Measurements from ENCODE around the gene GBX1.

GBX1 gene

DNA sequence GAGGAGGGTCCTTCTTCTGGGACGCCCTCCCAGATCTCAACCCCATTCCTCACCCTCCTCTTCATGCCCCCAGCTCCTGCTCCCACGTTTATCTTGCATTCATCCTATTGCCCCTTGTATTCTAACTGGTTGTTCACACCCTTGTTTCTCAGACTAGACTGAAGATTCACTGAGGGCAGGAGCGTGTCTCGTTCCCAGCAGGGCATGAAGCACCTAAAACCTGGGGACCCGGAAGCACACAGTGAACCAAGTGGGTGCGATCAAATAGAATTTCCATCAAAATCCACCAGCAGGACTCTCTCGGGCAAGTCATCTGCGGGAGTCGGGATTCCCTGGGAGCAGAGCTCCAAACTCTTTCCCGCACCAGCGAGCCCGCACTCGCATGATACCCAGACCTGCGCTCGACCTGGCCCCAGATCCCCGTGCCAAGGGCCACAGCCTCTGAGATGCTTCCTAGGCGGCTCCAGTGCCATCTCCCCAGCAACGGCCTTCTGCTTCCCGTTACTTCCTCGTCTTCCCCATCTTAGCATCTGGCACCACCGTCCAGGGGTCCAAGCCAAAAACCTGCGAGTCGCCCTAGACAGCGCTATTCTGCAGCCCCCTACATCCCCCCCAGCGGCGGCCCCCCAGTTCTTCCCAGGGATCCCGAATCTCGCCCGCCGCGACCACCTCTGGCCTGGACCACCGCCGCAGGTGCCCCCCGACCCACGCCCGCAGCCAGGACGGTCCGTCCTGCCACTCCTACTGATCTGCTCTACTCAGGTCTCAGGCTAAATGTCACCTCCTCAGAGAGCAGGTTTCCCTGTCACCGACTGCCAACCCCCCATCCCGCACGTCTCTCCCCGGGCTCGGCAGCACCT is 6.1 kb upstream of the GBX1 start:
- DNase-seq (ENCODE audit: low read depth), result no peak
- H3K4me3 ChIP-seq (ENCODE audit: low read depth, low read length), result no peak overlapping the region
- TF ChIP-seq, protein P1, sequence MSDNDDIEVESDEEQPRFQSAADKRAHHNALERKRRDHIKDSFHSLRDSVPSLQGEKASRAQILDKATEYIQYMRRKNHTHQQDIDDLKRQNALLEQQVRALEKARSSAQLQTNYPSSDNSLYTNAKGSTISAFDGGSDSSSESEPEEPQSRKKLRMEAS (IDR thresholded peaks at IDR 0.05; ENCODE audit: low read depth, low read length), result no peak
- TF ChIP-seq MYC (IDR thresholded peaks at IDR 0.05; ENCODE audit: low read depth, low read length), result no peak

DNA sequence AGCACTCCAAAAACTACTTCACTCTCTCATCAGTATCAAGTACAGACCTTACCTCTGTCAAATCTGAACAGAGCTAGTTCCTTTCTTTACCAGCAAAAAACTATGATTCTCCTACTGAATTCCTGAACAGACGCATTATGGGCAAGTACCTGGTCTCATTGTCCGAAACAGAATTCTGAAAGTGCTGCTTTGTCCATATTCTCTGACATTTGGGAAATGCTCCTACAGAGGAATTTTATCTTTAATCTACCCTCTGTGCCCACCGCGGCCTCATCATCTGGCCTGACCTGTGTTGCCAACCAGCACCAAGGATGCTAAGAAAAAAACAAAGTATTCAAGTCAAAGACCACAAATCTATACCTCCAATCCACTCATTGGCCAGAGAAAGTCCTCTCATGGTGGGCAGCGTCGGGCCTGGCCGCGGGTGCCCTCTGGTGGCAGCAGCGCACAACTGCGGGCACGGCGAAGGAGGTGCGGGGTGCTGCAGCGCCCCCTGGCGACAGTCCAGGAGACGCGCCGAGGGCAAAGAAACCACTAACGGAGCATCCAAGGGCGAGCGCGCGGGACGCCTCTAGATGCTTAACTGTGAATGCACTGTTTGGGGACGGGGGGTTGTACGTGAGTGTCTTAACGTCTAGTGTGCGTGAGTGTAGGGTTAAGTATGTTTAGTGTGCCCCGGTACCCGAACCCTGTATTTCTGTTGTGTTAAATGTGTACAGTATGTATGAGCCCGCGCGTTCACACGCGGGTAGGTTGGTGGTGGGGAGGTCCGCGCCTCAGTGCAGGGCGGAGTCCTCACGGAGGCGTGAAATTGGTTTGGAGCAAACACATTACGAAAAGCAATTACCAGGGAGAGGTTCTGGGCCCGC is 5.0 kb upstream of the GBX1 start:
- peak; percentile 83 for DNase-seq (ENCODE audit: low read depth)
- H3K4me3 ChIP-seq (ENCODE audit: low read depth, low read length), result no peak overlapping the region
- TF ChIP-seq, protein P2, sequence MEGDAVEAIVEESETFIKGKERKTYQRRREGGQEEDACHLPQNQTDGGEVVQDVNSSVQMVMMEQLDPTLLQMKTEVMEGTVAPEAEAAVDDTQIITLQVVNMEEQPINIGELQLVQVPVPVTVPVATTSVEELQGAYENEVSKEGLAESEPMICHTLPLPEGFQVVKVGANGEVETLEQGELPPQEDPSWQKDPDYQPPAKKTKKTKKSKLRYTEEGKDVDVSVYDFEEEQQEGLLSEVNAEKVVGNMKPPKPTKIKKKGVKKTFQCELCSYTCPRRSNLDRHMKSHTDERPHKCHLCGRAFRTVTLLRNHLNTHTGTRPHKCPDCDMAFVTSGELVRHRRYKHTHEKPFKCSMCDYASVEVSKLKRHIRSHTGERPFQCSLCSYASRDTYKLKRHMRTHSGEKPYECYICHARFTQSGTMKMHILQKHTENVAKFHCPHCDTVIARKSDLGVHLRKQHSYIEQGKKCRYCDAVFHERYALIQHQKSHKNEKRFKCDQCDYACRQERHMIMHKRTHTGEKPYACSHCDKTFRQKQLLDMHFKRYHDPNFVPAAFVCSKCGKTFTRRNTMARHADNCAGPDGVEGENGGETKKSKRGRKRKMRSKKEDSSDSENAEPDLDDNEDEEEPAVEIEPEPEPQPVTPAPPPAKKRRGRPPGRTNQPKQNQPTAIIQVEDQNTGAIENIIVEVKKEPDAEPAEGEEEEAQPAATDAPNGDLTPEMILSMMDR (IDR thresholded peaks at IDR 0.05; ENCODE audit: low read depth, low read length), result peak; percentile 100
- no peak for TF ChIP-seq MYC (IDR thresholded peaks at IDR 0.05; ENCODE audit: low read depth, low read length)
- TF ChIP-seq POLR2A (IDR thresholded peaks at IDR 0.05; ENCODE audit: extremely low read depth, insufficient read length), result no peak
- TF ChIP-seq, protein P1 (IDR thresholded peaks at IDR 0.05; ENCODE audit: low read depth, low read length), result peak; percentile 40; the same call in 1 of the 2 replicates

DNA sequence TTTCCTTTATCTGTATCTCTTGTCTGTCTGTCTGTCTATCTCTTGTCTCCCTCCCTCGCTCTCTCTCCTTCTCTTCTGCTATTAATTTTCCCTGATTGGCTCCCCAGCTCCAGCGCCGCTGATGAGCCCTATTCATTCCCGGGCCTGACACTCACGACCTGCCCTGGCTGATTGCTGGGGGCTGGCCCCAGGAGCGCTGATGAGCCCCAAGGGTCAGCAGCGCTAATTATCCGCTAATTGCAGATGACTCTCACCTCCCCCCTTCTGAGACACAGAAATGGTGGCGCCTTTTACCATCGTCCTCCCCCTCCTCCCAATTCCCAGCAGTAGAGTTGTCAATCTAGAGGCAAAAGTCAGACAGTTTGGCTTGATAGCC is 1.3 kb upstream of the GBX1 start:
- TF ChIP-seq POLR2A (IDR thresholded peaks at IDR 0.05; ENCODE audit: extremely low read depth, insufficient read length) (no peak), MYC (IDR thresholded peaks at IDR 0.05; ENCODE audit: low read depth, low read length) (no peak)
- TF ChIP-seq, protein P1 (IDR thresholded peaks at IDR 0.05; ENCODE audit: low read depth, low read length), result no peak
- TF ChIP-seq, protein P2 (IDR thresholded peaks at IDR 0.05; ENCODE audit: low read depth, low read length), result no peak
- DNase-seq (ENCODE audit: low read depth), result no peak
- H3K4me3 ChIP-seq (ENCODE audit: low read depth, low read length), result no peak overlapping the region

DNA sequence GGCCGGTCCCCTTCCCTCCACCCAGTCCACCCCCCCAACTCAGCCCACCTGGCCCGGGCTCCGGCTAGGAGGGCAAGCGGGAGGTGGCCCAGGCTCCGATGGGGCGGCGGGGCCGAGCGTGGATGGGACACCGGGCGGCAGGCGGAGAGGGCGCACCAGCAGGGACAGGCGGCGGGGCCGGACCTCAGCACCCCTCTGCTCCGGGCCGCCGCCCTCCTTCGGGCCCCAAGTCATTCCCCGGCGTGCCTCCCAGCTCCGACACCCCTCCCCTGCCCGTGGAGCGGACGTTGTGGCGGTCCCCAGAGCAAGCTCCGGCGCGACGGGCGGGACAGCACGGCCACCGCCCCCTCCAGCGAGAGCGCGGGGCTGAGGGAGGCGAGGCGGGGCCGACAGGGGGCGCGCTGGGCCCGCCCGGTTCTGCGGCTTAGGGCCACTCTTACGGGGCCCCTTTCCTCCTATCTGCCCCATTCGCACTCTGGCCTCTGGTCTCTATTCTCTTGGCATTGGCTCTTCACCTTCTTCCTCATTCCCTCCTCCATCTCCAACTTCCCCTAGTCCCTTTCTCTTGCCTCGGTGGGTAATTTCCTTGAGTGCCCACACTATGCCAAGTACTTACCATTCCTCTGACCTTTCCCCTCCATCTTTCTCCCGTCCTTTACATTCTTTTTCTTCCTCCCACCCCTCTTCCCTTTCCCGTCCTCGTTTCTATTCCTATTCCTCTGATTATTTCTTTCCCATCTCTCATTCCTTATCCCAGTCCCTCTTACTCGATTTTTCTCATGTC is 701 bp upstream of the GBX1 start:
- H3K4me3 ChIP-seq (ENCODE audit: low read depth, low read length), result no peak overlapping the region
- TF ChIP-seq, protein P1 (IDR thresholded peaks at IDR 0.05; ENCODE audit: low read depth, low read length), result no peak
- TF ChIP-seq MYC (IDR thresholded peaks at IDR 0.05; ENCODE audit: low read depth, low read length) (no peak), POLR2A (IDR thresholded peaks at IDR 0.05; ENCODE audit: extremely low read depth, insufficient read length) (no peak)
- TF ChIP-seq, protein P2 (IDR thresholded peaks at IDR 0.05; ENCODE audit: low read depth, low read length), result peak; percentile 66
- peak; percentile 64 for DNase-seq (ENCODE audit: low read depth)

DNA sequence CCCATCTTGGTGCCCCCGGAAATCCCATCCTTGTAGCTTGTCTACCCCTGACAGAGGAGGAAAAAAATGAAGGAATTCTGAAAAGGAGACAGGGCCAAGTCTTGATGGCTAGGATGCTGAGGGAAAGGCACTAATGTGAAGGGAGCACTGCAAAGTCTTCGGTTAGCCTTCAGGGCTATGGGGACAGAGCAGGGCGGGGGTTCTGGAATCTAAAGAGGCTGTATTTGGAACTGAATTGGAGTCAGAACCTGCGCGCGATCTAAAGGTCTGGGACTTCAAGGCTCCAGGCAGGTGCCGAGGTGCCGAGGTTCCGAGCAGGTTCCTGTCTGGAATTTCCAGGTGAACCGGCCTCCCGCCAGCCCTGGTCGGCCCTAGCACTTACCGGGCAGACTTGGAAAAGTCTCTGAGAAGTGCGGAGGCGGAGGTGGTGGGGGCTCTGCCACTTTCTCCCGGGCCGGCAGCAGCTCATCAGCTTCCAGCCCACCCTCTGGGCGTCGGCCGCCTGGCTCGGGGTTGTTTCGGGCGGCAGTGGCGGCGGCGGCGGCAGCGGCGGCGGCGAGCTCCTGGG is 781 bp downstream of the GBX1 start:
- no peak for DNase-seq (ENCODE audit: low read depth)
- TF ChIP-seq POLR2A (IDR thresholded peaks at IDR 0.05; ENCODE audit: extremely low read depth, insufficient read length) (no peak), MYC (IDR thresholded peaks at IDR 0.05; ENCODE audit: low read depth, low read length) (no peak)
- TF ChIP-seq, protein P2 (IDR thresholded peaks at IDR 0.05; ENCODE audit: low read depth, low read length), result no peak
- TF ChIP-seq, protein P1 (IDR thresholded peaks at IDR 0.05; ENCODE audit: low read depth, low read length), result no peak
- no peak overlapping the region for H3K4me3 ChIP-seq (ENCODE audit: low read depth, low read length)
